ENCODE data around the gene SLC46A3.

The SLC46A3 gene

DNA sequence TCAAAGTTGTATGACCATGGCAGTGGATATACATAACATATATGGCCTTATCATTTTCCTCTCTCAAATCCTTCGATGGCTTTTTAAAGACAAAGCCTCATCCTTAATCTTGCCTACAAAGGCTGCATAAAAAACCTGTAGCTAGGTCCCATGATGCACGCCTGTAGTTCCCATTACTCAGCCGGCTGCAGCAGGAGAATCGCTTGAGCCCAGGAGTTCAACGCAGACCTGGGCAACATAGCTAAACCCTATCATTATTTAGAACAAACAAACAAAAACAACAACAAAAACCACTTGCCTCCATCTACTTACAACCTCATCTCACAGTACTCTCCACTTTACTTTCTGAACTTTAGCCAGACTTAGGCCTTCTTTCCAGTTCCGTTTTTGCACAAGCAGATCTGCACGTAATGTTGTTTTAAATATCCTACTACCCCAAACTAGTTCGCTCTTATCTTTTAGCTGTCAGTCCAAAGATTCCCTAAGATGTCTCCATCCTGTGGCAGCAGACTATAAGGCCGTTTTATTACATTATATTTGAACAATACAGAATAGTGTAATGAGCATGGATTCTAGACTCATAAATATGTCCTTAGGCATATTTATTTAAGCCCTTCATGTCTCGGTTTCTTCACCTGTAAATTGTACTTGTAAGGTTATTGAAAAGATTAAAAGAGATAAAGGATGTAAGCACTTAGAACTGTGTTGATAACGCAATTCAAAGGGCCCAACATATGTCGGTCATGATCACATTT is 60.8 kb downstream of the SLC46A3 start (continued):
- TF ChIP-seq, protein P1, sequence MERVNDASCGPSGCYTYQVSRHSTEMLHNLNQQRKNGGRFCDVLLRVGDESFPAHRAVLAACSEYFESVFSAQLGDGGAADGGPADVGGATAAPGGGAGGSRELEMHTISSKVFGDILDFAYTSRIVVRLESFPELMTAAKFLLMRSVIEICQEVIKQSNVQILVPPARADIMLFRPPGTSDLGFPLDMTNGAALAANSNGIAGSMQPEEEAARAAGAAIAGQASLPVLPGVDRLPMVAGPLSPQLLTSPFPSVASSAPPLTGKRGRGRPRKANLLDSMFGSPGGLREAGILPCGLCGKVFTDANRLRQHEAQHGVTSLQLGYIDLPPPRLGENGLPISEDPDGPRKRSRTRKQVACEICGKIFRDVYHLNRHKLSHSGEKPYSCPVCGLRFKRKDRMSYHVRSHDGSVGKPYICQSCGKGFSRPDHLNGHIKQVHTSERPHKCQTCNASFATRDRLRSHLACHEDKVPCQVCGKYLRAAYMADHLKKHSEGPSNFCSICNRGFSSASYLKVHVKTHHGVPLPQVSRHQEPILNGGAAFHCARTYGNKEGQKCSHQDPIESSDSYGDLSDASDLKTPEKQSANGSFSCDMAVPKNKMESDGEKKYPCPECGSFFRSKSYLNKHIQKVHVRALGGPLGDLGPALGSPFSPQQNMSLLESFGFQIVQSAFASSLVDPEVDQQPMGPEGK (CRISPR knock-in tag; IDR thresholded peaks at IDR 0.05; ENCODE audit: borderline replicate concordance): no peak
- TF ChIP-seq ZFP3 (CRISPR knock-in tag; IDR thresholded peaks at IDR 0.05): no peak
- TF ChIP-seq TOX (CRISPR knock-in tag; IDR thresholded peaks at IDR 0.05; ENCODE audit: borderline replicate concordance): no peak
- TF ChIP-seq ESRRG (CRISPR knock-in tag; IDR thresholded peaks at IDR 0.05): no peak
- no peak for TF ChIP-seq ZC3H10 (CRISPR knock-in tag; IDR thresholded peaks at IDR 0.05)
- TF ChIP-seq, protein P2, sequence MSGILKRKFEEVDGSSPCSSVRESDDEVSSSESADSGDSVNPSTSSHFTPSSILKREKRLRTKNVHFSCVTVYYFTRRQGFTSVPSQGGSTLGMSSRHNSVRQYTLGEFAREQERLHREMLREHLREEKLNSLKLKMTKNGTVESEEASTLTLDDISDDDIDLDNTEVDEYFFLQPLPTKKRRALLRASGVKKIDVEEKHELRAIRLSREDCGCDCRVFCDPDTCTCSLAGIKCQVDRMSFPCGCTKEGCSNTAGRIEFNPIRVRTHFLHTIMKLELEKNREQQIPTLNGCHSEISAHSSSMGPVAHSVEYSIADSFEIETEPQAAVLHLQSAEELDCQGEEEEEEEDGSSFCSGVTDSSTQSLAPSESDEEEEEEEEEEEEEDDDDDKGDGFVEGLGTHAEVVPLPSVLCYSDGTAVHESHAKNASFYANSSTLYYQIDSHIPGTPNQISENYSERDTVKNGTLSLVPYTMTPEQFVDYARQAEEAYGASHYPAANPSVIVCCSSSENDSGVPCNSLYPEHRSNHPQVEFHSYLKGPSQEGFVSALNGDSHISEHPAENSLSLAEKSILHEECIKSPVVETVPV (CRISPR knock-in tag; IDR thresholded peaks at IDR 0.05): no peak

DNA sequence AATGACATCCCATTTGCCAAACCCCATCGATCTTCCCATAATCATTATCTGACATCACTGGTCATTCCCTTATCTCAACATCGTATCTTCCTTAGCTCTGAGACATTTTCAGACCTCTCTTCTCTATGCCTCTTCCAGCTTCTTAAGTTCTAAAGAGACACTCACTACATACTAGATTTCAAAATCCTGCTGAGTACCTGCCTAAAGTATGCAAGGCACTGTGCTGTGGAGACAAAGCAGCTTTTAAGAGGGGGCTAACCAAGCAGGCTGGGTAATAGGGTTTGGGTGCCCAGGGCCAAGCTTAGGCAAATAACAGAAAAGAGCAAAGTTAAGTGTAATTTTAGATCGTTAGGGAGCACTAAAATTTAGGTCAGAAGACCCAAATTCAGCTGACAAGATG is 63.2 kb downstream of the SLC46A3 start:
- TF ChIP-seq, protein P3, sequence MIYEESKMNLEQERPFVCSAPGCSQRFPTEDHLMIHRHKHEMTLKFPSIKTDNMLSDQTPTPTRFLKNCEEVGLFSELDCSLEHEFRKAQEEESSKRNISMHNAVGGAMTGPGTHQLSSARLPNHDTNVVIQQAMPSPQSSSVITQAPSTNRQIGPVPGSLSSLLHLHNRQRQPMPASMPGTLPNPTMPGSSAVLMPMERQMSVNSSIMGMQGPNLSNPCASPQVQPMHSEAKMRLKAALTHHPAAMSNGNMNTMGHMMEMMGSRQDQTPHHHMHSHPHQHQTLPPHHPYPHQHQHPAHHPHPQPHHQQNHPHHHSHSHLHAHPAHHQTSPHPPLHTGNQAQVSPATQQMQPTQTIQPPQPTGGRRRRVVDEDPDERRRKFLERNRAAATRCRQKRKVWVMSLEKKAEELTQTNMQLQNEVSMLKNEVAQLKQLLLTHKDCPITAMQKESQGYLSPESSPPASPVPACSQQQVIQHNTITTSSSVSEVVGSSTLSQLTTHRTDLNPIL (CRISPR knock-in tag; IDR thresholded peaks at IDR 0.05; ENCODE audit: low read depth): no peak
- TF ChIP-seq CSDC2 (CRISPR knock-in tag; IDR thresholded peaks at IDR 0.05) (no peak), ZFP30 (CRISPR knock-in tag; IDR thresholded peaks at IDR 0.05) (no peak), ZNF70 (CRISPR knock-in tag; IDR thresholded peaks at IDR 0.05) (no peak), ESRRG (CRISPR knock-in tag; IDR thresholded peaks at IDR 0.05) (no peak), SNAI2 (CRISPR knock-in tag; IDR thresholded peaks at IDR 0.05) (no peak), GLIS3 (CRISPR knock-in tag; IDR thresholded peaks at IDR 0.05) (no peak), ZC3H10 (CRISPR knock-in tag; IDR thresholded peaks at IDR 0.05) (no peak), OSR1 (CRISPR knock-in tag; IDR thresholded peaks at IDR 0.05) (no peak), RARB (CRISPR knock-in tag; IDR thresholded peaks at IDR 0.05) (no peak), TCF4 (CRISPR knock-in tag; IDR thresholded peaks at IDR 0.05; ENCODE audit: borderline replicate concordance) (no peak), BACH2 (CRISPR knock-in tag; IDR thresholded peaks at IDR 0.05; ENCODE audit: borderline replicate concordance) (no peak), ZFP3 (CRISPR knock-in tag; IDR thresholded peaks at IDR 0.05) (no peak), ISL1 (CRISPR knock-in tag; IDR thresholded peaks at IDR 0.05) (no peak)
- TF ChIP-seq, protein P2 (CRISPR knock-in tag; IDR thresholded peaks at IDR 0.05): no peak
- TF ChIP-seq, protein P1 (CRISPR knock-in tag; IDR thresholded peaks at IDR 0.05; ENCODE audit: borderline replicate concordance): no peak
- TF ChIP-seq, protein P4, sequence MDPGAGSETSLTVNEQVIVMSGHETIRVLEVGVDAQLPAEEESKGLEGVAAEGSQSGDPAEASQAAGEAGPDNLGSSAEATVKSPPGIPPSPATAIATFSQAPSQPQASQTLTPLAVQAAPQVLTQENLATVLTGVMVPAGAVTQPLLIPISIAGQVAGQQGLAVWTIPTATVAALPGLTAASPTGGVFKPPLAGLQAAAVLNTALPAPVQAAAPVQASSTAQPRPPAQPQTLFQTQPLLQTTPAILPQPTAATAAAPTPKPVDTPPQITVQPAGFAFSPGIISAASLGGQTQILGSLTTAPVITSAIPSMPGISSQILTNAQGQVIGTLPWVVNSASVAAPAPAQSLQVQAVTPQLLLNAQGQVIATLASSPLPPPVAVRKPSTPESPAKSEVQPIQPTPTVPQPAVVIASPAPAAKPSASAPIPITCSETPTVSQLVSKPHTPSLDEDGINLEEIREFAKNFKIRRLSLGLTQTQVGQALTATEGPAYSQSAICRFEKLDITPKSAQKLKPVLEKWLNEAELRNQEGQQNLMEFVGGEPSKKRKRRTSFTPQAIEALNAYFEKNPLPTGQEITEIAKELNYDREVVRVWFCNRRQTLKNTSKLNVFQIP (CRISPR knock-in tag; IDR thresholded peaks at IDR 0.05; ENCODE audit: borderline replicate concordance, low read depth): no peak

DNA sequence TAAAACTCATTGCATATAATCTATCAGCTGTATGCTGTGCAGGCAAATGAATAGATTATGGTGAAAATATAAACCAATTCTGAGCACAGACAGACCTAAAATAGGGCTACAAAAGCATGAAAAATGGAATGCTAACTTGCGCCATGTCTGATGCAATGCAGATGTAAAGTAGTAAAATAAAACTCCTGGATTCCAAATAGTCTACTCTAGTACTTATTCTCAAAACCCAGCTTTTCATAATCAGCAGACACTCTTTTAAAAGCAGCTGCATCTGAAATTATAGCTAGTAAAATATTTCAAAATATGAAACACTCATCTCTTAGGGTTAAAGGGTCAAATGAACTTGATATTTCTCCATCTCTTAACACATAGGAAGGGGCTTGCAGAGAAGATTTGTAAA is 64.5 kb downstream of the SLC46A3 start:
- TF ChIP-seq BACH2 (CRISPR knock-in tag; IDR thresholded peaks at IDR 0.05; ENCODE audit: borderline replicate concordance) (no peak), RARB (CRISPR knock-in tag; IDR thresholded peaks at IDR 0.05) (no peak), CSDC2 (CRISPR knock-in tag; IDR thresholded peaks at IDR 0.05) (no peak), GLIS3 (CRISPR knock-in tag; IDR thresholded peaks at IDR 0.05) (no peak), ISL1 (CRISPR knock-in tag; IDR thresholded peaks at IDR 0.05) (no peak), TOX (CRISPR knock-in tag; IDR thresholded peaks at IDR 0.05; ENCODE audit: borderline replicate concordance) (no peak), ZNF8 (CRISPR knock-in tag; IDR thresholded peaks at IDR 0.05) (no peak), ZNF565 (CRISPR knock-in tag; conservative IDR thresholded peaks at IDR 0.05; ENCODE audit: low read depth) (no peak), TCF4 (CRISPR knock-in tag; IDR thresholded peaks at IDR 0.05; ENCODE audit: borderline replicate concordance) (no peak)
- ATAC-seq: no peak

More for the DNA sequence above, 63.2 kb downstream of the SLC46A3 start:
- peak; percentile 46 for ATAC-seq

Data from SK-N-SH treated with all-trans-retinoic acid at 6 μM for 48 hours (cell line).